Ectodermal cell (in vitro differentiated cells): Measurements from ENCODE around the gene JMJD1C.
A peak's percentile ranks its signal among the peaks of the same experiment; 100 is the strongest.

ENCODE experiments used
- H3K27ac ChIP-seq: 2 replicates; pipeline ENCODE4 v1.7.0; 2013; ENCODE audit warnings: mild to moderate bottlenecking, low read depth, low read length; ENCODE audit not compliant: insufficient read depth, poor library complexity, severe bottlenecking
- H3K27me3 ChIP-seq: 2 replicates; pipeline ENCODE4 v1.7.0; 2013; ENCODE audit warnings: mild to moderate bottlenecking, low read length; ENCODE audit not compliant: insufficient read depth, control insufficient read depth, poor library complexity, severe bottlenecking
- H3K36me3 ChIP-seq: one replicate; pipeline ENCODE4 v1.7.0; 2013; ENCODE audit warnings: low read length; ENCODE audit not compliant: control insufficient read depth, insufficient read depth
- H3K4me1 ChIP-seq: one replicate; pipeline ENCODE4 v1.7.0; 2013; ENCODE audit warnings: low read length; ENCODE audit not compliant: control insufficient read depth, insufficient read depth
- H3K4me3 ChIP-seq: 2 replicates; pipeline ENCODE4 v1.7.0; 2013; ENCODE audit warnings: low read depth, low read length, control low read depth; ENCODE audit not compliant: insufficient read depth
- H3K9me3 ChIP-seq: 2 replicates; pipeline ENCODE4 v1.7.0; 2013; ENCODE audit warnings: mild to moderate bottlenecking, low read length, moderate library complexity; ENCODE audit not compliant: control insufficient read depth
- WGBS, 2 experiments: methylation state at CpG; one replicate each; pipeline ENCODE4 v1.1.7; 2013; ENCODE audit warnings: missing lambda C conversion rate in 2 of 2; 5-methylcytosine and 5-hydroxymethylcytosine counted together

JMJD1C gene

DNA sequence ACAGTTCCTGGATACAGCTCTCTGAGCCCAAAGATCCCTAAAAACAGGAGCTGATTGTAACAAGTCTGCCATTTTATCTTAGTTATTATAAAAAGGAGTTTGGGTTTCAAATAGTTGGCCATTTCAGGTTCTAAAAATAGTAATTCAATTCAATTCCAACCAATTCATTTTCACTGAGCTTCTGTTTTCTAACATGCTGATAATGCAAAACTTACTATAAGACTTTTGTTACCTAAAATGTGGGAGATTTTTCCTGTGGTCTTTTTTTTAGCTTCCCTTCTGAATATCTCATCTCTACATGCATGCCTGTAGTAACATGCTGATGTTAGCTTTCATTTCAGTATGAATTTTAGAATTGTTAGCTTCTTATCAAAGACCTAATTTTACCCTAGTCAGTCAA is 319.3 kb downstream of the JMJD1C start:
- H3K27me3 ChIP-seq: no peaks in the 10 kb centered on the region
- no peaks in the 10 kb centered on the region for H3K36me3 ChIP-seq
- no peaks in the 10 kb centered on the region for H3K4me1 ChIP-seq
- H3K27ac ChIP-seq: no peak overlapping the region
- H3K9me3 ChIP-seq: no peaks in the 10 kb centered on the region
- H3K4me3 ChIP-seq: no peak overlapping the region

GRCh38 chr10:63145782-63146181 is 320.0 kb downstream of the JMJD1C start:
- Histone ChIP-seq H3K4me1 (no peaks in the 10 kb centered on the region), H3K27ac (peak overlapping the region; percentile 16)

GRCh38 chr10:63143987-63144386 is 321.8 kb downstream of the JMJD1C start:
- Histone ChIP-seq H3K27ac (no peak overlapping the region), H3K9me3 (no peaks in the 10 kb centered on the region), H3K4me3 (no peak overlapping the region), H3K4me1 (no peaks in the 10 kb centered on the region), H3K36me3 (no peaks in the 10 kb centered on the region), H3K27me3 (no peaks in the 10 kb centered on the region)
- 91 to 98% methylated on average over 4 of the region's 5 CpGs for WGBS, 2 experiments

More at GRCh38 chr10:63145782-63146181, 320.0 kb downstream of the JMJD1C start:
- no peaks in the 10 kb centered on the region for H3K27me3 ChIP-seq
- H3K36me3 ChIP-seq: no peaks in the 10 kb centered on the region
- H3K4me3 ChIP-seq: no peak overlapping the region
- H3K9me3 ChIP-seq: no peaks in the 10 kb centered on the region

- WGBS, 2 experiments: 91 to 93% methylated on average over 6 of the region's 6 CpGs
- no peak overlapping the region for H3K27ac ChIP-seq
- no peak overlapping the region for H3K4me3 ChIP-seq
- no peaks in the 10 kb centered on the region for H3K36me3 ChIP-seq
- H3K4me1 ChIP-seq: no peaks in the 10 kb centered on the region
- H3K27me3 ChIP-seq: no peaks in the 10 kb centered on the region
- no peaks in the 10 kb centered on the region for H3K9me3 ChIP-seq
These were observed 323.6 kb downstream of the JMJD1C start for GRCh38 chr10:63142136-63142535.

DNA sequence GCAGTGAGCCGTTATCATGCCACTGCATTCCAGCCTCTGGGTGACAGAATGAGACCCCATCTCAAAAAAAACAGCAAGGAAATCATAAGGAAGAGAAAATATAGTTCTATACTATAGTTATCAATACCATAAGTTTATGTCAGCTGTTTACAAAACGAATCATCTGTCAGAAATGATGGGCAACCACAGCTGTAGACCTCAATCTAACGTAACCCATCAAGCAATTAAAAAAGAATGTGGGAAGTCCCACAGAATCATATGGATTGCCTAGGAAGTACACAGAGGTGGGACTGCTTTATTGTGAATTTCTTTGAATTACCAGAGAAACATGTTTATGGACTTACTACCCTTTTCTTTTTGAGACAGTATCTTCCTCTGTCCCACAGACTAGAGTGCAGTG is 325.7 kb downstream of the JMJD1C start:
- no peaks in the 10 kb centered on the region for H3K9me3 ChIP-seq
- no peaks in the 10 kb centered on the region for H3K4me1 ChIP-seq
- no peaks in the 10 kb centered on the region for H3K27me3 ChIP-seq
- H3K27ac ChIP-seq: no peak overlapping the region
- 93 to 95% methylated on average over 3 of the region's 3 CpGs for WGBS, 2 experiments
- H3K4me3 ChIP-seq: no peak overlapping the region
- H3K36me3 ChIP-seq: no peaks in the 10 kb centered on the region

GRCh38 chr10:63137306-63137705 is 328.5 kb downstream of the JMJD1C start:
- no peaks in the 10 kb centered on the region for H3K36me3 ChIP-seq
- H3K4me1 ChIP-seq: peaks cover 6% of the 10 kb centered on the region
- no peak overlapping the region for H3K4me3 ChIP-seq
- no peaks in the 10 kb centered on the region for H3K27me3 ChIP-seq
- WGBS, 2 experiments: 86 to 92% methylated on average over 2 of the region's 2 CpGs
- H3K9me3 ChIP-seq: no peaks in the 10 kb centered on the region
- H3K27ac ChIP-seq: no peak overlapping the region

DNA sequence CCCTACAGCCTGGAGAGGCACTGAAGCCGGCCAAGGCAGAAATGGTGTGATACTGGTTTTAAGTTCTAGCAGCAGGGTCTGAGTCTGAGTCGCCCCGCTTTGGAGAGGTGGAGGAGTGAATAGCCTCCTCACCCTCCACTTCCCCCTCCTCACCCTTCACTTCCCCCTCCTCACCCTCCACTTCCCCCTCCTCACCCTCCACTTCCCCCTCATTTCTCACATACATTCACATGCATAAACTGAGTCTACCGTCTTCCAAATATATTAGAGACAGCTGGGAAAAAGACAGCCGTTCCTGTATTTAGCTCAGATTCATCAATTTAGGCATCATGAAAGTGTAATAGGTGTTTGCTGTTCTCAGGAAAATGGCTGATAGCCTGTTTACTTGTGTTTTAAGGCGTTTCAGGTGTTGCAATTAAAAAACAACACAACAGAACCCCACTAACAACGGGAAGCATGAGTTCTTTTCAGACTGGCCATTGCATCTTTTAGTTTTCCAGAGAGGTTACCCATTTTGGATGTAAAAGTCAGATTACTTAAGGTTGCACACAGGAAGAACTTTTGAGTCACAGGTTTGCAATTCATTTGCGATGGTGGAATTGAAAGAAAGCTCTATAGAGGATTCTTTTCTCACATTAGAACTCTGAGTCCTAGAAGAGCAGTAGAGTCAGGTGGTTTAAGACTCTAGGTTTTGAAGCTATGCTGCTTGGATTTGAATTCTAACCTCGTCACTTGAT is 331.8 kb downstream of the JMJD1C start:
- H3K27me3 ChIP-seq: no peaks in the 10 kb centered on the region
- WGBS, 2 experiments: 18 to 23% methylated on average over 9 of the region's 9 CpGs
- no peaks in the 10 kb centered on the region for H3K36me3 ChIP-seq
- no peak overlapping the region for H3K27ac ChIP-seq
- peak overlapping the region; percentile 85 for H3K4me3 ChIP-seq
- no peaks in the 10 kb centered on the region for H3K9me3 ChIP-seq
- peaks cover 6% of the 10 kb centered on the region for H3K4me1 ChIP-seq

- 0 to 1% methylated on average over 55 of the region's 55 CpGs for WGBS, 2 experiments
- H3K27ac ChIP-seq: peak within 1 kb of the TSS; percentile 72
- H3K27me3 ChIP-seq: no peaks in the 10 kb centered on the region
- H3K9me3 ChIP-seq: no peaks in the 10 kb centered on the region
- peaks cover 6% of the 10 kb centered on the region for H3K4me1 ChIP-seq
- no peaks in the 10 kb centered on the region for H3K36me3 ChIP-seq
- H3K4me3 ChIP-seq: peak within 1 kb of the TSS; percentile 85
These were observed 332.5 kb downstream of the JMJD1C start, which contains the start of gene NRBF2 for GRCh38 chr10:63133056-63133820. NRBF2 (plus strand) TSS chr10:63133328; CDS start chr10:63133471, 143 bp downstream.

GRCh38 chr10:63132651-63133055 is 333.1 kb downstream of the JMJD1C start:
- H3K36me3 ChIP-seq: no peaks in the 10 kb centered on the region
- H3K4me1 ChIP-seq: peaks cover 6% of the 10 kb centered on the region
- 85 to 88% methylated on average over 6 of the region's 6 CpGs for WGBS, 2 experiments
- H3K27ac ChIP-seq: no peak overlapping the region
- H3K9me3 ChIP-seq: no peaks in the 10 kb centered on the region
- H3K4me3 ChIP-seq: no peak overlapping the region
- H3K27me3 ChIP-seq: no peaks in the 10 kb centered on the region

DNA sequence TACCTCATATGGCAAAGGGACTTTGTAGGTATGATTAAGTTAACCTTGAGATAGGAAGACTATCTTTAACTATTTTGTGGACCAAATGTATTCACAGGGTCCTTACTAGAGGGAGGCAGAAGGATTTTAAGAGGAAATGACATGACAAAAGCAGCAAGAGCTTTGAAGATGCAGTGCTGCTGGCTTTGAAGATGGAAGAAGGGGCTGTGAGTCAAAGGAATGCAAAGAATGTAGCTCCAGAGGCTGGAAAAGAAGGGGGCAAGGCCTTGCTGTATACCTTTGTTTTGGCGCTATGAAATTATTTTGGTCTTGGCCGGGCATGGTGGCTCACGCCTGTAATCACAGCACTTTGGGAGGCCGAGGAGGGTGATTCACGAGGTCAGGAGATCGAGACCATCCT is 335.9 kb downstream of the JMJD1C start:
- no peak overlapping the region for H3K4me3 ChIP-seq
- H3K4me1 ChIP-seq: peaks cover 6% of the 10 kb centered on the region
- no peaks in the 10 kb centered on the region for H3K9me3 ChIP-seq
- 88 to 92% methylated on average over 6 of the region's 6 CpGs for WGBS, 2 experiments
- no peak overlapping the region for H3K27ac ChIP-seq
- no peaks in the 10 kb centered on the region for H3K36me3 ChIP-seq
- H3K27me3 ChIP-seq: no peaks in the 10 kb centered on the region
